ENCODE measurements around the gene XRCC3. TPM values are rescaled to one million over a fixed set of nuclear protein-coding genes. Genes with fewer than 3 reads are reported as not detected.
A peak's percentile ranks its signal among the peaks of the same experiment; 100 is the strongest.

XRCC3 gene
- total and polyA plus RNA-seq, 2 experiments from 2014 or later, result 20.4 to 72.9 TPM

DNA sequence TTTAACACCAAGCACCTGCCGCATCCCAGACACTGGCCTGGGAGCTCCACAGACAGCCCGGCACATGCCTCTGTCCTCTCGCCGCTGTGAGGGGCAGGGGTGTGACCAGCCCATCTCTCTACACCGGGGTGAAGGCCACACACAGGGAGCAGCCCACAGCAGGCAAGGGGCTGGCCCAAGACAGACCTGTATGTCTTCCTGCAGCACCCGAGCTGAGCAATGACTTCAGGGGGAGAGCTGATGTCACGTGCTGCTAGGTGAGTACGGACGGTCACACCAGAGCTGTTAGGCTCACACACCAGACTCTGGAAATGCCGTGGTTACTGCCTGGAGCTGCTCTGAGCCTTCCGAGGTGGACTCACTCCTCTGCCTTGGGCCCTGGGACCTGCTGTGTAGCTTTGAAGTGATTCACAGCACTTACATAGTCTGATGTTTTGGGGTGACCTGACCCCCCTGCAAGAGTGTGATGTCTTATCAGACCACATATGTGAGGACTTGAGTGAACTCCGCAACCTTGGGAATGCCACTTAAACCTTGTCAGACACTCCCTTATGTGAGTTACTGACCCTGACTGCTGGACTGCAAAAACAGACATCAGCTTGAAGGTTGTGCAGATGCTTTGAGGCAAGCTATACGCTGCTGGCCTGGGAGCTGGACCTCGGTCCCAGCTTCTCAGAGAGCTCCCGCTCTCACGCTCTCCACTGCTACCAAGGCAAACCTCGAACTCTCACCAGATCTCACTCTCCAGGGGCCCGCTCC, 1.8 kb downstream of the XRCC3 start:
- Histone ChIP-seq H3K27me3 (ENCODE audit: insufficient read depth) (no peaks in the 10 kb centered on the region), H3K4me2 (peak overlapping the region; percentile 87; the same call in 1 of the 2 replicates), H3K9me2 (ENCODE audit: insufficient read depth) (no peaks in the 10 kb centered on the region), H3K27ac (ENCODE audit: low read depth) (no peak overlapping the region), H3K4me3 (peak overlapping the region; percentile 79; the same call in 1 of the 2 replicates), H3F3A (replicated peaks; ENCODE audit: low read depth) (peaks cover 18% of the 10 kb centered on the region; the same call in 1 of the 2 replicates), H4K20me1 (replicated peaks; ENCODE audit: insufficient read depth) (peaks cover 26% of the 10 kb centered on the region), H2AFZ (no peak overlapping the region), H3K36me3 (ENCODE audit: insufficient read depth) (0 out of 2 replicates have a peak, but pooled peaks cover 1% of the 10 kb centered on the region), H3K4me1 (ENCODE audit: insufficient read depth) (peaks cover 11% of the 10 kb centered on the region), H3K79me2 (replicated peaks; ENCODE audit: insufficient read depth) (peaks cover 44% of the 10 kb centered on the region)
- Mint-ChIP-seq H3K27ac (peak overlapping the region; percentile 78), H3K9me3 (no peaks in the 10 kb centered on the region), H3K4me3 (peak overlapping the region; percentile 88), H3K27me3 (ENCODE audit: insufficient read depth, low read depth, poor library complexity) (peaks cover 23% of the 10 kb centered on the region), H3K4me1 (peaks cover 39% of the 10 kb centered on the region), H3K36me3 (ENCODE audit: low read depth) (peaks cover 34% of the 10 kb centered on the region)
- ATAC-seq, result no peak
- DNase-seq (ENCODE audit: low spot score), result no peak
- TF ChIP-seq NANOG (IDR thresholded peaks at IDR 0.05; ENCODE audit: borderline replicate concordance) (no peak), POLR2AphosphoS5 (IDR thresholded peaks at IDR 0.05; ENCODE audit: low read depth) (no peak), ZNF114 (CRISPR knock-in tag; IDR thresholded peaks at IDR 0.05) (no peak), CREB1 (CRISPR knock-in tag; IDR thresholded peaks at IDR 0.05; ENCODE audit: low read depth) (no peak), STAT1 (IDR thresholded peaks at IDR 0.05; ENCODE audit: unreplicated experiment) (no peak), ZNF331 (CRISPR knock-in tag; IDR thresholded peaks at IDR 0.05; ENCODE audit: low read depth) (no peak), EZH2phosphoT487 (IDR thresholded peaks at IDR 0.05; ENCODE audit: unreplicated experiment) (no peak), EZH2 (IDR thresholded peaks at IDR 0.05; ENCODE audit: low read depth, unreplicated experiment) (no peak), CTCF (conservative IDR thresholded peaks at IDR 0.05; ENCODE audit: low read depth in 2 of 2) (no peak)
- TF ChIP-seq, protein P1, sequence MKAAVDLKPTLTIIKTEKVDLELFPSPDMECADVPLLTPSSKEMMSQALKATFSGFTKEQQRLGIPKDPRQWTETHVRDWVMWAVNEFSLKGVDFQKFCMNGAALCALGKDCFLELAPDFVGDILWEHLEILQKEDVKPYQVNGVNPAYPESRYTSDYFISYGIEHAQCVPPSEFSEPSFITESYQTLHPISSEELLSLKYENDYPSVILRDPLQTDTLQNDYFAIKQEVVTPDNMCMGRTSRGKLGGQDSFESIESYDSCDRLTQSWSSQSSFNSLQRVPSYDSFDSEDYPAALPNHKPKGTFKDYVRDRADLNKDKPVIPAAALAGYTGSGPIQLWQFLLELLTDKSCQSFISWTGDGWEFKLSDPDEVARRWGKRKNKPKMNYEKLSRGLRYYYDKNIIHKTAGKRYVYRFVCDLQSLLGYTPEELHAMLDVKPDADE (IDR thresholded peaks at IDR 0.05), result no peak
- TF ChIP-seq, protein P2, sequence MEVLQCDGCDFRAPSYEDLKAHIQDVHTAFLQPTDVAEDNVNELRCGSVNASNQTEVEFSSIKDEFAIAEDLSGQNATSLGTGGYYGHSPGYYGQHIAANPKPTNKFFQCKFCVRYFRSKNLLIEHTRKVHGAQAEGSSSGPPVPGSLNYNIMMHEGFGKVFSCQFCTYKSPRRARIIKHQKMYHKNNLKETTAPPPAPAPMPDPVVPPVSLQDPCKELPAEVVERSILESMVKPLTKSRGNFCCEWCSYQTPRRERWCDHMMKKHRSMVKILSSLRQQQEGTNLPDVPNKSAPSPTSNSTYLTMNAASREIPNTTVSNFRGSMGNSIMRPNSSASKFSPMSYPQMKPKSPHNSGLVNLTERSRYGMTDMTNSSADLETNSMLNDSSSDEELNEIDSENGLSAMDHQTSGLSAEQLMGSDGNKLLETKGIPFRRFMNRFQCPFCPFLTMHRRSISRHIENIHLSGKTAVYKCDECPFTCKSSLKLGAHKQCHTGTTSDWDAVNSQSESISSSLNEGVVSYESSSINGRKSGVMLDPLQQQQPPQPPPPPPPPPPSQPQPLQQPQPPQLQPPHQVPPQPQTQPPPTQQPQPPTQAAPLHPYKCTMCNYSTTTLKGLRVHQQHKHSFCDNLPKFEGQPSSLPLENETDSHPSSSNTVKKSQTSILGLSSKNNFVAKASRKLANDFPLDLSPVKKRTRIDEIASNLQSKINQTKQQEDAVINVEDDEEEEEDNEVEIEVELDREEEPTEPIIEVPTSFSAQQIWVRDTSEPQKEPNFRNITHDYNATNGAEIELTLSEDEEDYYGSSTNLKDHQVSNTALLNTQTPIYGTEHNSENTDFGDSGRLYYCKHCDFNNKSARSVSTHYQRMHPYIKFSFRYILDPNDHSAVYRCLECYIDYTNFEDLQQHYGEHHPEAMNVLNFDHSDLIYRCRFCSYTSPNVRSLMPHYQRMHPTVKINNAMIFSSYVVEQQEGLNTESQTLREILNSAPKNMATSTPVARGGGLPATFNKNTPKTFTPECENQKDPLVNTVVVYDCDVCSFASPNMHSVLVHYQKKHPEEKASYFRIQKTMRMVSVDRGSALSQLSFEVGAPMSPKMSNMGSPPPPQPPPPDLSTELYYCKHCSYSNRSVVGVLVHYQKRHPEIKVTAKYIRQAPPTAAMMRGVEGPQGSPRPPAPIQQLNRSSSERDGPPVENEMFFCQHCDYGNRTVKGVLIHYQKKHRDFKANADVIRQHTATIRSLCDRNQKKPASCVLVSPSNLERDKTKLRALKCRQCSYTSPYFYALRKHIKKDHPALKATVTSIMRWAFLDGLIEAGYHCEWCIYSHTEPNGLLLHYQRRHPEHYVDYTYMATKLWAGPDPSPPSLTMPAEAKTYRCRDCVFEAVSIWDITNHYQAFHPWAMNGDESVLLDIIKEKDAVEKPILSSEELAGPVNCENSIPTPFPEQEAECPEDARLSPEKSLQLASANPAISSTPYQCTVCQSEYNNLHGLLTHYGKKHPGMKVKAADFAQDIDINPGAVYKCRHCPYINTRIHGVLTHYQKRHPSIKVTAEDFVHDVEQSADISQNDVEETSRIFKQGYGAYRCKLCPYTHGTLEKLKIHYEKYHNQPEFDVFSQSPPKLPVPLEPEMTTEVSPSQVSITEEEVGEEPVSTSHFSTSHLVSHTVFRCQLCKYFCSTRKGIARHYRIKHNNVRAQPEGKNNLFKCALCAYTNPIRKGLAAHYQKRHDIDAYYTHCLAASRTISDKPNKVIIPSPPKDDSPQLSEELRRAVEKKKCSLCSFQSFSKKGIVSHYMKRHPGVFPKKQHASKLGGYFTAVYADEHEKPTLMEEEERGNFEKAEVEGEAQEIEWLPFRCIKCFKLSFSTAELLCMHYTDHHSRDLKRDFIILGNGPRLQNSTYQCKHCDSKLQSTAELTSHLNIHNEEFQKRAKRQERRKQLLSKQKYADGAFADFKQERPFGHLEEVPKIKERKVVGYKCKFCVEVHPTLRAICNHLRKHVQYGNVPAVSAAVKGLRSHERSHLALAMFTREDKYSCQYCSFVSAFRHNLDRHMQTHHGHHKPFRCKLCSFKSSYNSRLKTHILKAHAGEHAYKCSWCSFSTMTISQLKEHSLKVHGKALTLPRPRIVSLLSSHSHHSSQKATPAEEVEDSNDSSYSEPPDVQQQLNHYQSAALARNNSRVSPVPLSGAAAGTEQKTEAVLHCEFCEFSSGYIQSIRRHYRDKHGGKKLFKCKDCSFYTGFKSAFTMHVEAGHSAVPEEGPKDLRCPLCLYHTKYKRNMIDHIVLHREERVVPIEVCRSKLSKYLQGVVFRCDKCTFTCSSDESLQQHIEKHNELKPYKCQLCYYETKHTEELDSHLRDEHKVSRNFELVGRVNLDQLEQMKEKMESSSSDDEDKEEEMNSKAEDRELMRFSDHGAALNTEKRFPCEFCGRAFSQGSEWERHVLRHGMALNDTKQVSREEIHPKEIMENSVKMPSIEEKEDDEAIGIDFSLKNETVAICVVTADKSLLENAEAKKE (CRISPR knock-in tag; IDR thresholded peaks at IDR 0.05), result no peak

All from GM23338 (cell line).